Measurements from ENCODE around the gene ZNF655. TPM values are rescaled to one million over a fixed set of nuclear protein-coding genes. Genes with fewer than 3 reads are reported as not detected.
"Not testable (repeated sequence)": the region's sequence is repeated elsewhere in the genome, so short reads cannot be mapped to it uniquely, and the experiment has no call there.

Gene ZNF655
- 10 to 100 TPM; 79.2 to 98.5 TPM for total RNA-seq

- Mint-ChIP-seq H3K27me3 (no peaks in the 10 kb centered on the region), H3K4me1 (peaks cover 35% of the 10 kb centered on the region), H3K36me3 (ENCODE audit: low read depth) (peaks cover 95% of the 10 kb centered on the region), H3K27ac (peak within 1 kb of the TSS; percentile 98), H3K9me3 (no peaks in the 10 kb centered on the region), H3K4me3 (peak within 1 kb of the TSS; percentile 93)
- peak; percentile 79 for ATAC-seq (replicated peaks)
Observed at GRCh38 chr7:99558306-99559174, at the start of gene ZNF655. TSS of gene ZNF655 (plus strand) at chr7:99558642. CDS start at chr7:99560560, 1,918 bp downstream.

GRCh38 chr7:99514050-99514449, 44.4 kb upstream of the ZNF655 start:
- Mint-ChIP-seq H3K36me3 (ENCODE audit: low read depth) (peaks cover 72% of the 10 kb centered on the region), H3K27me3 (no peaks in the 10 kb centered on the region), H3K4me1 (no peaks in the 10 kb centered on the region), H3K27ac (no peak overlapping the region), H3K9me3 (no peaks in the 10 kb centered on the region), H3K4me3 (no peak overlapping the region)
- no peak for ATAC-seq (replicated peaks)

GRCh38 chr7:99521399-99521798, 37.0 kb upstream of the ZNF655 start:
- H3K4me3 Mint-ChIP-seq: no peak overlapping the region
- peaks cover 78% of the 10 kb centered on the region for H3K36me3 Mint-ChIP-seq (ENCODE audit: low read depth)
- no peaks in the 10 kb centered on the region for H3K9me3 Mint-ChIP-seq
- no peaks in the 10 kb centered on the region for H3K4me1 Mint-ChIP-seq
- ATAC-seq (replicated peaks): no peak
- no peaks in the 10 kb centered on the region for H3K27me3 Mint-ChIP-seq
- H3K27ac Mint-ChIP-seq: no peak overlapping the region

GRCh38 chr7:99525713-99526440, 32.6 kb upstream of the ZNF655 start:
- Mint-ChIP-seq H3K4me1 (no peaks in the 10 kb centered on the region), H3K4me3 (no peak overlapping the region), H3K9me3 (no peaks in the 10 kb centered on the region), H3K36me3 (ENCODE audit: low read depth) (peaks cover 92% of the 10 kb centered on the region), H3K27me3 (no peaks in the 10 kb centered on the region), H3K27ac (no peak overlapping the region)
- ATAC-seq (replicated peaks): peak; percentile 35

GRCh38 chr7:99531354-99531765, 27.1 kb upstream of the ZNF655 start:
- no peak overlapping the region for H3K27ac Mint-ChIP-seq
- no peak for ATAC-seq (replicated peaks)
- peaks cover 9% of the 10 kb centered on the region for H3K9me3 Mint-ChIP-seq
- H3K27me3 Mint-ChIP-seq: no peaks in the 10 kb centered on the region
- peaks cover 73% of the 10 kb centered on the region for H3K36me3 Mint-ChIP-seq (ENCODE audit: low read depth)
- H3K4me1 Mint-ChIP-seq: no peaks in the 10 kb centered on the region
- H3K4me3 Mint-ChIP-seq: no peak overlapping the region

GRCh38 chr7:99535667-99536066, 22.8 kb upstream of the ZNF655 start:
- Mint-ChIP-seq H3K4me3 (no peak overlapping the region), H3K4me1 (no peaks in the 10 kb centered on the region), H3K9me3 (peaks cover 13% of the 10 kb centered on the region), H3K27me3 (no peaks in the 10 kb centered on the region), H3K27ac (no peak overlapping the region), H3K36me3 (ENCODE audit: low read depth) (peaks cover 30% of the 10 kb centered on the region)
- ATAC-seq (replicated peaks): no peak

GRCh38 chr7:99539213-99539811, 19.1 kb upstream of the ZNF655 start:
- H3K4me3 Mint-ChIP-seq: no peak overlapping the region
- H3K36me3 Mint-ChIP-seq (ENCODE audit: low read depth): no peaks in the 10 kb centered on the region
- no peak overlapping the region for H3K27ac Mint-ChIP-seq
- no peaks in the 10 kb centered on the region for H3K4me1 Mint-ChIP-seq
- H3K9me3 Mint-ChIP-seq: peaks cover 9% of the 10 kb centered on the region
- ATAC-seq (replicated peaks): no peak
- H3K27me3 Mint-ChIP-seq: no peaks in the 10 kb centered on the region

- H3K36me3 Mint-ChIP-seq (ENCODE audit: low read depth): no peaks in the 10 kb centered on the region
- H3K9me3 Mint-ChIP-seq: peaks cover 9% of the 10 kb centered on the region
- no peak overlapping the region for H3K27ac Mint-ChIP-seq
- no peak for ATAC-seq (replicated peaks)
- H3K27me3 Mint-ChIP-seq: no peaks in the 10 kb centered on the region
- H3K4me3 Mint-ChIP-seq: no peak overlapping the region
- no peaks in the 10 kb centered on the region for H3K4me1 Mint-ChIP-seq
Observed at GRCh38 chr7:99540542-99540941, 17.9 kb upstream of the ZNF655 start.

GRCh38 chr7:99541212-99541611, 17.2 kb upstream of the ZNF655 start:
- Mint-ChIP-seq H3K27ac (no peak overlapping the region), H3K36me3 (ENCODE audit: low read depth) (no peaks in the 10 kb centered on the region), H3K9me3 (peaks cover 9% of the 10 kb centered on the region), H3K27me3 (no peaks in the 10 kb centered on the region), H3K4me1 (no peaks in the 10 kb centered on the region), H3K4me3 (no peak overlapping the region)
- ATAC-seq (replicated peaks): no peak

- no peaks in the 10 kb centered on the region for H3K4me1 Mint-ChIP-seq
- no peak overlapping the region for H3K4me3 Mint-ChIP-seq
- ATAC-seq (replicated peaks): no peak
- H3K27ac Mint-ChIP-seq: no peak overlapping the region
- peaks cover 15% of the 10 kb centered on the region for H3K36me3 Mint-ChIP-seq (ENCODE audit: low read depth)
- no peaks in the 10 kb centered on the region for H3K27me3 Mint-ChIP-seq
- peaks cover 4% of the 10 kb centered on the region for H3K9me3 Mint-ChIP-seq
Observed at GRCh38 chr7:99543081-99543671, 15.3 kb upstream of the ZNF655 start.

- H3K36me3 Mint-ChIP-seq (ENCODE audit: low read depth): peaks cover 19% of the 10 kb centered on the region
- no peak overlapping the region for H3K4me3 Mint-ChIP-seq
- H3K4me1 Mint-ChIP-seq: no peaks in the 10 kb centered on the region
- no peaks in the 10 kb centered on the region for H3K27me3 Mint-ChIP-seq
- peaks cover 4% of the 10 kb centered on the region for H3K9me3 Mint-ChIP-seq
- no peak overlapping the region for H3K27ac Mint-ChIP-seq
- ATAC-seq (replicated peaks): no peak
Observed at GRCh38 chr7:99543916-99544315, 14.5 kb upstream of the ZNF655 start.

- not testable (repeated sequence) for ATAC-seq (replicated peaks)
Observed at GRCh38 chr7:99545308-99545707, 13.1 kb upstream of the ZNF655 start.

GRCh38 chr7:99549545-99549944, 8.9 kb upstream of the ZNF655 start:
- not testable (repeated sequence) for H3K27me3 Mint-ChIP-seq; ATAC-seq (replicated peaks); H3K4me3 Mint-ChIP-seq; H3K27ac Mint-ChIP-seq; H3K9me3 Mint-ChIP-seq
- Mint-ChIP-seq H3K36me3 (ENCODE audit: low read depth) (peaks cover 41% of the 10 kb centered on the region), H3K4me1 (peaks cover 15% of the 10 kb centered on the region)

More at GRCh38 chr7:99545308-99545707, 13.1 kb upstream of the ZNF655 start:
- peaks cover 19% of the 10 kb centered on the region for H3K36me3 Mint-ChIP-seq (ENCODE audit: low read depth)
- H3K9me3 Mint-ChIP-seq, H3K27ac Mint-ChIP-seq, H3K27me3 Mint-ChIP-seq, H3K4me1 Mint-ChIP-seq, H3K4me3 Mint-ChIP-seq: not testable (repeated sequence)

- H3K27me3 Mint-ChIP-seq: no peaks in the 10 kb centered on the region
- no peaks in the 10 kb centered on the region for H3K9me3 Mint-ChIP-seq
- peaks cover 21% of the 10 kb centered on the region for H3K4me1 Mint-ChIP-seq
- H3K36me3 Mint-ChIP-seq (ENCODE audit: low read depth): peaks cover 58% of the 10 kb centered on the region
- peak overlapping the region; percentile 99 for H3K27ac Mint-ChIP-seq
- H3K4me3 Mint-ChIP-seq: peak overlapping the region; percentile 98
- peak; percentile 11 for ATAC-seq (replicated peaks)
Observed at GRCh38 chr7:99551334-99551733, 7.1 kb upstream of the ZNF655 start.

Data from activated T-helper 17 cell treated with anti-CD3 and anti-CD28 coated beads, Interleukin-2, amount 50 U/mL, for 72 hours (primary cell).